Activated T-helper 17 cell treated with anti-CD3 and anti-CD28 coated beads, Interleukin-2, amount 50 U/mL, for 72 hours (primary cell): ENCODE results near the gene NCBP2L. TPM values are rescaled to one million over a fixed set of nuclear protein-coding genes. Genes with fewer than 3 reads are reported as not detected.

Source experiments
- ATAC-seq: fragments of 150-1000 bp; cut with Tn5 transposase; replicated peaks from 2 replicates; pipeline ENCODE4 v1.10.0; 2021; ENCODE audit warnings: mild to moderate bottlenecking, moderate library complexity
- H3K27ac Mint-ChIP-seq: one replicate; pipeline ENCODE4 v1.8.0; 2022; ENCODE audit warnings: mixed read lengths
- H3K27me3 Mint-ChIP-seq: one replicate; pipeline ENCODE4 v1.8.0; 2022; ENCODE audit warnings: mixed read lengths
- H3K36me3 Mint-ChIP-seq: one replicate; pipeline ENCODE4 v1.8.0; 2022; ENCODE audit warnings: low read depth, mild to moderate bottlenecking, mixed read lengths
- H3K4me1 Mint-ChIP-seq: one replicate; pipeline ENCODE4 v1.8.0; 2022; ENCODE audit warnings: mixed read lengths
- H3K4me3 Mint-ChIP-seq: one replicate; pipeline ENCODE4 v1.8.0; 2022; ENCODE audit warnings: mild to moderate bottlenecking, mixed read lengths
- H3K9me3 Mint-ChIP-seq: one replicate; pipeline ENCODE4 v1.8.0; 2022; ENCODE audit warnings: mixed read lengths
- total RNA-seq, 2 donors: library from RNA; stranded (reverse); gene quantifications; one replicate each; pipeline ENCODE4 v1.2.3, GENCODE V29; 2022

Gene NCBP2L
- not detected for total RNA-seq

GRCh38 chrX:107777536-107777832, at the start of gene NCBP2L:
TSS of gene NCBP2L (plus strand) at chrX:107777733. CDS start at chrX:107794221, 16,488 bp downstream.
- Mint-ChIP-seq H3K9me3 (no peaks in the 10 kb centered on the region), H3K27ac (peak within 1 kb of the TSS; percentile 96), H3K27me3 (no peaks in the 10 kb centered on the region), H3K4me1 (peaks cover 13% of the 10 kb centered on the region), H3K36me3 (no peaks in the 10 kb centered on the region), H3K4me3 (peak within 1 kb of the TSS; percentile 97)
- ATAC-seq: no peak

DNA sequence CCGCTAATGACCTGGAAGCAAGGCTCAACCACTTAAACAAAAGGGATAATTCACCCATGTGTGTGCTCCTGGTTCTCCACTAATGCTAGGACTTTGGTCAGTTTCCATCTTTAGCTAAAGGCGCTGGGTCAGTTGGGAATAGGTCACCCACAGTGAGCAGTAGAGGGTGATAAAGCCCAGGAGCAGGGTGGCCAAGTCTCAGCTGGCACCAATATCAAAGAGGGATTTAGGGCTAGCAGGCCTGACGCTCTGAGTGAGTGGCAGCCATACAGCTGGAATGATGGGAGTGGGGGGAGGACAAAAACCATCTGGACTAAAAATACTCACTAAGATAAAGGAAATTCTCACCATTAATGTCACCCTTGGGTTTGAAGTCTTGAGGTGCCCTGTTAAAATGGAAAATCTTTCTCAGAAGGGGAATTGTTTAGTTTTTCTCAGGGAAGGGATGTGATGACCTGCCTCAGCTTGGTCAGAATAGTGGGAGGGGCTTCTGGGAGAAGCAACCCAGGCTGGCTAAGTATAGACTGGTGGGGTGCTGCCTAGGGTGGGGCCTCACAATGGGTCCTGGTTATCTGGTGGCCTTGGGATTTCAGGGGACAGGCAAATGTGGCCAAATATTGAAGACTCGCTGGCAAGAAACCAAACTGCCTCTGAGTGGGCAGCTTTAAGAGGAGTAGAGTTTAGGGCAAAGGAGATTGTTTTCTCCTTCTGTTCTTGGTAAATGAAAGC, 49.0 kb upstream of the NCBP2L start:
- no peak for ATAC-seq
- H3K4me3 Mint-ChIP-seq: no peak overlapping the region
- no peaks in the 10 kb centered on the region for H3K36me3 Mint-ChIP-seq
- H3K9me3 Mint-ChIP-seq: no peaks in the 10 kb centered on the region
- peak overlapping the region; percentile 22 for H3K27ac Mint-ChIP-seq
- H3K27me3 Mint-ChIP-seq: no peaks in the 10 kb centered on the region
- H3K4me1 Mint-ChIP-seq: no peaks in the 10 kb centered on the region

- Mint-ChIP-seq H3K36me3 (no peaks in the 10 kb centered on the region), H3K27ac (no peak overlapping the region), H3K27me3 (no peaks in the 10 kb centered on the region), H3K9me3 (no peaks in the 10 kb centered on the region), H3K4me3 (no peak overlapping the region), H3K4me1 (no peaks in the 10 kb centered on the region)
- peak; percentile 93 for ATAC-seq
These were observed 47.8 kb upstream of the NCBP2L start for GRCh38 chrX:107729558-107730297.

GRCh38 chrX:107730298-107730655, 47.3 kb upstream of the NCBP2L start:
- no peak overlapping the region for H3K27ac Mint-ChIP-seq
- no peak overlapping the region for H3K4me3 Mint-ChIP-seq
- H3K9me3 Mint-ChIP-seq: no peaks in the 10 kb centered on the region
- ATAC-seq: no peak
- H3K27me3 Mint-ChIP-seq: no peaks in the 10 kb centered on the region
- no peaks in the 10 kb centered on the region for H3K4me1 Mint-ChIP-seq
- no peaks in the 10 kb centered on the region for H3K36me3 Mint-ChIP-seq

GRCh38 chrX:107730991-107731766, 46.4 kb upstream of the NCBP2L start:
- Mint-ChIP-seq H3K9me3 (no peaks in the 10 kb centered on the region), H3K27me3 (no peaks in the 10 kb centered on the region)
- ATAC-seq: no peak

GRCh38 chrX:107731831-107732502, 45.6 kb upstream of the NCBP2L start:
- Mint-ChIP-seq H3K9me3 (no peaks in the 10 kb centered on the region), H3K27me3 (no peaks in the 10 kb centered on the region), H3K36me3 (no peaks in the 10 kb centered on the region), H3K27ac (no peak overlapping the region), H3K4me3 (no peak overlapping the region), H3K4me1 (no peaks in the 10 kb centered on the region)
- no peak for ATAC-seq

More at GRCh38 chrX:107730991-107731766, 46.4 kb upstream of the NCBP2L start:
- Mint-ChIP-seq H3K27ac (peak overlapping the region; percentile 48), H3K4me1 (no peaks in the 10 kb centered on the region), H3K36me3 (no peaks in the 10 kb centered on the region), H3K4me3 (no peak overlapping the region)

GRCh38 chrX:107733686-107734085, 43.8 kb upstream of the NCBP2L start:
- no peaks in the 10 kb centered on the region for H3K36me3 Mint-ChIP-seq
- H3K27me3 Mint-ChIP-seq: no peaks in the 10 kb centered on the region
- H3K4me1 Mint-ChIP-seq: no peaks in the 10 kb centered on the region
- ATAC-seq: no peak
- H3K9me3 Mint-ChIP-seq: no peaks in the 10 kb centered on the region
- no peak overlapping the region for H3K4me3 Mint-ChIP-seq
- no peak overlapping the region for H3K27ac Mint-ChIP-seq

DNA sequence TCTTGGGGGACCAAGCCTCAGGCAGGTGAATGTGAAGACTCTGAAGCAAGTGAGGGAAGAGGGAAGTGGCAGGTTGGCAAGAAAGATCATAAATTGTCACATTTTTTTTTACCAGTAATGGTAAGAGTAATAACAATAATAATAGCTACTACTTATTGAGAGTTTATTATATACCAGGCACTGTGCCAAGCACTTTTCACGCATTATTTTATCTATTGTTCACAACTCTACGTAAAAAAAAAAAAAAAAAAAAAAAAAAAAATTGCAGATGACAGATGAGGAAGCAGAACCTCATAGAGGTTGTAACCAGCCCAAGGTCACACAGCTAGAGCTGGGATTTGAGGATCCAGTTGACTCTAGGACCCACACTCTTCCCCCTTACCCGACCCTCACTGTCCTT, 42.9 kb upstream of the NCBP2L start:
- no peaks in the 10 kb centered on the region for H3K4me1 Mint-ChIP-seq
- no peaks in the 10 kb centered on the region for H3K27me3 Mint-ChIP-seq
- H3K9me3 Mint-ChIP-seq: no peaks in the 10 kb centered on the region
- H3K36me3 Mint-ChIP-seq: no peaks in the 10 kb centered on the region
- ATAC-seq: no peak
- H3K27ac Mint-ChIP-seq: no peak overlapping the region
- H3K4me3 Mint-ChIP-seq: no peak overlapping the region

- Mint-ChIP-seq H3K27me3 (no peaks in the 10 kb centered on the region), H3K36me3 (no peaks in the 10 kb centered on the region), H3K4me3 (no peak overlapping the region), H3K9me3 (no peaks in the 10 kb centered on the region), H3K4me1 (peaks cover 4% of the 10 kb centered on the region), H3K27ac (no peak overlapping the region)
- ATAC-seq: no peak
These were observed 40.6 kb upstream of the NCBP2L start for GRCh38 chrX:107736781-107737531.

DNA sequence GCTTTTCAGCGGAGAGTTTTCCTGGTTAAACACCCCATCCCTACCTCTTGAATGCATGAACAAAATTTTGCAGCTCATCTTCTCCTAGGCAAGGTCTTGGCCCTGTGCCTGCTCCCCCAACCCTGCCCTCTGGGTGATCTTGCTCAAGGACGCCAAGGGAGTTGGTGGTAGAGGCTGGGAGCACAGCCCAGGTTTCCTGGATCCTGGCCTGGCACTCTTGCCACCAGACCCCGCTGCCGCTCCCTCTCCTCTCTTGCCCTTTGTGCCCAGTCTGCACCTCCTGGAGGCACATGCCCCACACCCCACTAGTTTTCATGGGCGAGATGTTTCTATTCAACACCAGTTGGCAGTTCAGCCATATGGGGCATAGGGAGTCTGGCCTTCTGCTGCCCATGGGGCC, 39.3 kb upstream of the NCBP2L start:
- Mint-ChIP-seq H3K36me3 (no peaks in the 10 kb centered on the region), H3K4me1 (peaks cover 4% of the 10 kb centered on the region), H3K9me3 (no peaks in the 10 kb centered on the region), H3K27ac (no peak overlapping the region), H3K4me3 (no peak overlapping the region), H3K27me3 (no peaks in the 10 kb centered on the region)
- no peak for ATAC-seq

GRCh38 chrX:107738768-107739167, 38.8 kb upstream of the NCBP2L start:
- Mint-ChIP-seq H3K9me3 (no peaks in the 10 kb centered on the region), H3K36me3 (no peaks in the 10 kb centered on the region), H3K27ac (no peak overlapping the region), H3K4me1 (peaks cover 4% of the 10 kb centered on the region), H3K27me3 (no peaks in the 10 kb centered on the region), H3K4me3 (no peak overlapping the region)
- no peak for ATAC-seq

DNA sequence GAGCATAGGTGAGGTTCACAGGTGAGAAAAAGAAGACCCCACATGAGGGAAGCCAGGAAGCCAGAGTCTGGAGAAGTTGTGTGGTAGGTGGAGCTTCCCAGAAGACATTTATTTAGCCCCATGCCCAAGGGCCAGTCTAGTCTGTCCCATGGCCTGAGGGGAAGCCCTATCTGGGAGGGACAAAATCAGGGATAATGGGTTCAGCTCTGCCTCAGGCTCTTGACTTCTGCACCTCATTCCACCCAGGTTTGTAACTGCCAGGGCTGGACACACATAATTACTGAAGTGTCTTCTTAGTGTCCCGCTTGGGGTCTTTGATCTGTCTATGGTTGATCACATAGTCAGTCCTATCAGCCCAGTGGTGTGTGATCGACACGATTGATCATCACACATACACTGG, 38.0 kb upstream of the NCBP2L start:
- H3K9me3 Mint-ChIP-seq: no peaks in the 10 kb centered on the region
- H3K4me1 Mint-ChIP-seq: peaks cover 4% of the 10 kb centered on the region
- no peak overlapping the region for H3K4me3 Mint-ChIP-seq
- H3K36me3 Mint-ChIP-seq: no peaks in the 10 kb centered on the region
- peak overlapping the region; percentile 75 for H3K27ac Mint-ChIP-seq
- no peak for ATAC-seq
- no peaks in the 10 kb centered on the region for H3K27me3 Mint-ChIP-seq

GRCh38 chrX:107741404-107741790, 36.1 kb upstream of the NCBP2L start:
- Mint-ChIP-seq H3K27me3 (no peaks in the 10 kb centered on the region), H3K9me3 (no peaks in the 10 kb centered on the region), H3K4me3 (peak overlapping the region; percentile 75), H3K4me1 (peaks cover 4% of the 10 kb centered on the region), H3K36me3 (no peaks in the 10 kb centered on the region), H3K27ac (peak overlapping the region; percentile 90)
- peak; percentile 11 for ATAC-seq

- Mint-ChIP-seq H3K27ac (peak overlapping the region; percentile 90), H3K36me3 (no peaks in the 10 kb centered on the region), H3K4me3 (peak overlapping the region; percentile 75), H3K27me3 (no peaks in the 10 kb centered on the region), H3K4me1 (peaks cover 4% of the 10 kb centered on the region), H3K9me3 (no peaks in the 10 kb centered on the region)
- no peak for ATAC-seq
These were observed 34.8 kb upstream of the NCBP2L start for GRCh38 chrX:107742700-107743191.
